Activated CD4-positive, alpha-beta T cell treated with anti-CD3 and anti-CD28 coated beads, Interleukin-2, Interleukin-6, amounts not matched to agents 100 ng/mL and 50 ng/mL, durations not matched to agents 16 hours and 8 hours (primary cell): ENCODE measurements around the gene SIGLEC14.
A peak's percentile ranks its signal among the peaks of the same experiment; 100 is the strongest.
"Not testable (repeated sequence)": the region's sequence is repeated elsewhere in the genome, so short reads cannot be mapped to it uniquely, and the experiment has no call there.

Experiments
- DNase-seq: peaks from one replicate; pipeline ENCODE4 v3.0.0-alpha.2; 2020

SIGLEC14 gene

GRCh38 chr19:51668216-51668615, 21.6 kb upstream of the SIGLEC14 start:
- DNase-seq = no peak

- no peak for DNase-seq
These were observed 18.4 kb upstream of the SIGLEC14 start for GRCh38 chr19:51664997-51665396.

- no peak for DNase-seq
These were observed 17.5 kb upstream of the SIGLEC14 start for GRCh38 chr19:51664131-51664530.

- DNase-seq = no peak
These were observed 17.0 kb upstream of the SIGLEC14 start for GRCh38 chr19:51663650-51664049.

- DNase-seq = peak; percentile 76
These were observed 14.5 kb upstream of the SIGLEC14 start for GRCh38 chr19:51660975-51661600.

- DNase-seq = no peak
These were observed 8.2 kb upstream of the SIGLEC14 start for GRCh38 chr19:51654783-51655182.

- DNase-seq = no peak
These were observed 6.5 kb upstream of the SIGLEC14 start for GRCh38 chr19:51653162-51653561.

GRCh38 chr19:51652266-51652665, 5.6 kb upstream of the SIGLEC14 start:
- DNase-seq = no peak

GRCh38 chr19:51651216-51651846, 4.7 kb upstream of the SIGLEC14 start:
- no peak for DNase-seq

- no peak for DNase-seq
These were observed 693 bp upstream of the SIGLEC14 start for GRCh38 chr19:51647318-51647717.

GRCh38 chr19:51644636-51645271, 1.9 kb downstream of the SIGLEC14 start:
- no peak for DNase-seq

GRCh38 chr19:51641648-51642047, 5.0 kb downstream of the SIGLEC14 start:
- DNase-seq = no peak

- DNase-seq = no peak
These were observed 6.2 kb downstream of the SIGLEC14 start for GRCh38 chr19:51640386-51640785.

- no peak for DNase-seq
These were observed 6.7 kb downstream of the SIGLEC14 start for GRCh38 chr19:51639916-51640315.

- no peak for DNase-seq
These were observed 9.2 kb downstream of the SIGLEC14 start for GRCh38 chr19:51637362-51637978.

- no peak for DNase-seq
These were observed 14.5 kb downstream of the SIGLEC14 start for GRCh38 chr19:51632126-51632525.

GRCh38 chr19:51630315-51630714, 16.3 kb downstream of the SIGLEC14 start, which contains the start of gene SIGLEC5:
Gene SIGLEC5, minus strand, starts transcription at chr19:51630401. Its CDS starts 66 bp downstream, at chr19:51630335.
- not testable (repeated sequence) for DNase-seq

GRCh38 chr19:51628153-51628939, 18.3 kb downstream of the SIGLEC14 start:
- no peak for DNase-seq

- no peak for DNase-seq
These were observed 19.0 kb downstream of the SIGLEC14 start for GRCh38 chr19:51627491-51628138.

- no peak for DNase-seq
These were observed 19.9 kb downstream of the SIGLEC14 start for GRCh38 chr19:51626675-51627074.

GRCh38 chr19:51621178-51621577, 25.4 kb downstream of the SIGLEC14 start:
- DNase-seq = no peak

- DNase-seq = no peak
These were observed 30.6 kb downstream of the SIGLEC14 start for GRCh38 chr19:51615991-51616390.
